Omental fat pad (tissue), 4 donors: Measurements from ENCODE around the gene BMP5. TPM values are rescaled to one million over a fixed set of nuclear protein-coding genes. Genes with fewer than 3 reads are reported as not detected.

ENCODE experiments used
- ATAC-seq: fragments of 150-250 bp; one replicate; pipeline ENCODE4 v1.9.1; 2016; ENCODE audit warnings: mild to moderate bottlenecking, moderate library complexity; ENCODE audit not compliant: low FRiP score
- DNase-seq: peaks from one replicate; pipeline ENCODE4 v3.0.0-alpha.2; 2019; ENCODE audit warnings: low spot score
- CTCF ChIP-seq, 3 donors: fragments of 450-650 bp; IDR thresholded peaks; one replicate each; pipeline ENCODE4 v1.5.1; 2016 to 2017; ENCODE audit warnings: antibody characterized with exemption in 3 of 3, mild to moderate bottlenecking in 3 of 3, moderate library complexity in 2 of 3
- total RNA-seq, 4 donors: library from RNA; depleted of rRNA; stranded (reverse); fragments of >200 nt; gene quantifications; one replicate each; pipeline ENCODE4 v1.1.0, GENCODE V29; 2016

Gene BMP5
- total RNA-seq, 4 donors from 2014 or later, result 1.4 TPM; not detected in 3

DNA sequence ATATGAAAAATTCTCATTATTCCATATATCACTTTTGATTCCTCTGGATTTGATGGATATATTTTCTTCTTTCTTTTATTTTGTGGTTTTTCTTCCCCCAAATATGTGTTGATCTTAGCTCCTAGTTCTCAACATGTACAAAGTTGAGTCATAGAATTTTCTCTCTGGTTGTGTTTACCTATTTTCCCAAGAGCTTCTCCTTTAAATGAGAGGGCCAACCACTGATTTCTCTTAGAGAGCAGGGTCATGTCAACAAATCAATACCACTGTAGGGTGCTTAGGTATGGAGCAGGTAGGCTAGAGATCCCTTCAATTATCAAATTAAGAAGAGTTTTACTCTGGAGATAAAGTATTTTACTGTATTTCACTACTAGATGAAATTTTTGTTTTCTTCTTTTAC, 145.7 kb downstream of the BMP5 start:
- ATAC-seq (no peak), DNase-seq (no peak)
- TF ChIP-seq CTCF (IDR thresholded peaks at IDR 0.05), result no peak

GRCh38 chr6:55726144-55726543, 149.2 kb downstream of the BMP5 start:
- DNase-seq, result no peak
- no peak for TF ChIP-seq CTCF (IDR thresholded peaks at IDR 0.05)
- ATAC-seq, result no peak

- TF ChIP-seq CTCF (IDR thresholded peaks at IDR 0.05), result no peak
- ATAC-seq (no peak), DNase-seq (no peak)
These were observed 160.6 kb downstream of the BMP5 start for GRCh38 chr6:55714831-55715230.

DNA sequence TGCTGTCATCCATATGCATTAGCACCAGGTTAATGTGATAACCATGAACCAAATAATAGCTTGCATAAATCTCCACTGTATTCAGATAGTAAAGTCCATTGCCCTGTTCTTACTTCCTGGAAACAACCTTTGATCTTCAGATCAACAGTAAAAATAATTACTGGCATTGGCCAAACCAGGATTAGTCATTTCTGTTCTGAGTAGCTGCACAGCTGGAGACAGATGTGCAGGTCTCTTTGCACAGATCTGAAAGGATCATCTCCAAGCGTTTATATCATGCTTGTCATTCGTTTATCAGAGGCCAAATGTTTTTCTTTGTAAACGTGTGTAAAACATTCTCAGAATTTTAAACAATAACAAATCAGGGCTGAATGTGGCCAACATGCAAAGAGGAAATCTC, 162.0 kb downstream of the BMP5 start:
- TF ChIP-seq CTCF (IDR thresholded peaks at IDR 0.05), result no peak
- no peak for ATAC-seq
- DNase-seq, result no peak

DNA sequence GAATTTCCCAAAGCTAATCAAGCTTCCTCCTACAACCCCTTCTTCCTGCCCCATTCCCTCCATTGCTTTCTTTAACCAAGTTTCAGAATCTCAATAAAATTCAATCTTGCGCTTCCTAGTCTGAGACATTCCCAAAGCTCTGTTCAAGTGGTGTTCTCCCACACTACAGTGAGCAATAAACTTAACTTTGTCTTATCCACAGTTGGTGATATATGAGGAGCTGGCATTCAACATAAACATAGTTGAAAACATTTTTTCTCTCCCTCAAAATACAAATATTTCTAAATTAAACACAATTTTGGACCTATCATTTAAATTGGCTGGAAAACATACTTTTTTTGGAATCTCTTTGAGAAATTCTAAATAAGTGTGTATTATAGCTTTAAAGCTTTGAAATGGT, 166.7 kb downstream of the BMP5 start:
- no peak for ATAC-seq
- no peak for DNase-seq
- TF ChIP-seq CTCF (IDR thresholded peaks at IDR 0.05), result no peak

DNA sequence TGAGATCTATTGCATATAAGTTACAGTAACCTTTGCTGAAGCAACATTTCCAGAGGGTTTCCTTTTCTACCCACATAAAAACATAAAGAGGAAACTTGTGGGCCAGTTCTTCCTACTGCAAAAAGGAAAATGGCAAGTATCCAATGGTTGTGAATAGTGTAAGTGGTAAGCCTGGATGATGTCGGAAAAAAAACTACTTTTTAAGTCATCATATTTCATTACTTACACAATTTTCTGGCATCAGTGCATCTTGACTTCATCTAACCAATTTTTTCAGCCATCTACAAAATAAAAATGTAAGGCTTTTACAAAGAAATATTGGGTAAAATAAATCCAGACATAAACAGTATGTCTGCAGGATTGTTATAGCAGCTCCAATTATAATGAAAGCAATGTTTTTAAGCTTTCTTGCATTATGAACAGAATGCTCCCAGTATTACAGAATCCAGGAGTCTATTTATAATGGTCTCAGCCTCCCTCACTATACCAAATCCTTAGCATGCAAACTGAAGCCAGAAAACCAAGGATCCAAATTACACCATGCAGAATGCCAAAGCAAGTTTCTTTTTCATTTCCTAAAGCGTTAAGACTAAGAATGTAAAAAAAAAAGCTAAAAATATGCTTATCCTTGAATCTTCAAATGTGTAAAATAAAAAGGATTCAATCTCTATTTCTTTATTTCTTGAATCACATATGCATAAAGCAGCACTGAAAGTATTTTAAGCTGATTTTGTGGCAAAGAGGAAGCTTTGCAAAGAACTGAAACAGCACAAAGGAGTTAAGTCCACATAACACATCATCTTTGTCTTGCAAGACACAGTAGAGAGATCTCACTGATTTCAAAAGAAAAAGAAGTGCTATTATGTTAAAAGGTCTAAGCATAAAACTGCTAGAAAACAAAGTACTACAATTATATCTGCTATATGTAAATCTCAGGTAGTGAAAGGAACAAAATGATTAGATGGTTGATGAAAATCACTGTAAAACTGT, 169.6 kb downstream of the BMP5 start:
- ATAC-seq (no peak), DNase-seq (no peak)
- no peak for TF ChIP-seq CTCF (IDR thresholded peaks at IDR 0.05)

GRCh38 chr6:55704421-55704820, 171.0 kb downstream of the BMP5 start:
- no peak for TF ChIP-seq CTCF (IDR thresholded peaks at IDR 0.05)
- ATAC-seq (no peak), DNase-seq (no peak)
